Neural crest cell (in vitro differentiated cells): Measurements from ENCODE around the gene RHBDD2. TPM values are rescaled to one million over a fixed set of nuclear protein-coding genes. Genes with fewer than 3 reads are reported as not detected.
A peak's percentile ranks its signal among the peaks of the same experiment; 100 is the strongest.
"Not testable (repeated sequence)": the region's sequence is repeated elsewhere in the genome, so short reads cannot be mapped to it uniquely, and the experiment has no call there.

ENCODE experiments used
- DNase-seq: peaks from one replicate; pipeline ENCODE4 v3.0.0; 2021; ENCODE audit warnings: low read depth, mixed read lengths, low spot score
- H3K27ac Mint-ChIP-seq: one replicate; pipeline ENCODE4 v1.8.0; 2021; ENCODE audit warnings: mild to moderate bottlenecking, mixed read lengths; ENCODE audit not compliant: unreplicated experiment
- H3K27me3 Mint-ChIP-seq: 2 replicates; pipeline ENCODE4 v1.8.0; 2021; ENCODE audit warnings: low read depth, mild to moderate bottlenecking, mixed read lengths
- H3K36me3 Mint-ChIP-seq: 2 replicates; pipeline ENCODE4 v1.8.0; 2021; ENCODE audit warnings: low read depth, mild to moderate bottlenecking, mixed read lengths
- H3K4me1 Mint-ChIP-seq: 2 replicates; pipeline ENCODE4 v1.8.0; 2021; ENCODE audit warnings: mixed read lengths
- H3K4me3 Mint-ChIP-seq: one replicate; pipeline ENCODE4 v1.8.0; 2021; ENCODE audit warnings: mild to moderate bottlenecking, mixed read lengths
- H3K9me3 Mint-ChIP-seq: 2 replicates; pipeline ENCODE4 v1.8.0; 2021; ENCODE audit warnings: mixed read lengths
- CTCF ChIP-seq: fragments of 200-600 bp; sonication (generic); conservative IDR thresholded peaks from 2 replicates; pipeline ENCODE4 v1.5.0; 2021; ENCODE audit warnings: antibody characterized with exemption, mild to moderate bottlenecking
- total RNA-seq: library from RNA; stranded (reverse); gene quantifications from 2 replicates; pipeline ENCODE4 v1.2.1, GENCODE V29; 2021

The RHBDD2 gene
- total RNA-seq, 1 donor from 2014 or later, result 80.5 TPM

- no peak for TF ChIP-seq CTCF
- no peak overlapping the region for H3K4me3 Mint-ChIP-seq
- no peaks in the 10 kb centered on the region for H3K9me3 Mint-ChIP-seq
- H3K36me3 Mint-ChIP-seq, result peaks cover 5% of the 10 kb centered on the region
- peaks cover 12% of the 10 kb centered on the region for H3K4me1 Mint-ChIP-seq
- no peak for DNase-seq
- H3K27ac Mint-ChIP-seq, result peak overlapping the region; percentile 78
- H3K27me3 Mint-ChIP-seq, result no peaks in the 10 kb centered on the region
Observed at GRCh38 chr7:75889826-75890225, 11.0 kb downstream of the RHBDD2 start.

GRCh38 chr7:75891237-75891636 is 12.4 kb downstream of the RHBDD2 start:
- H3K36me3 Mint-ChIP-seq, H3K9me3 Mint-ChIP-seq, H3K4me3 Mint-ChIP-seq, DNase-seq, H3K27me3 Mint-ChIP-seq, H3K27ac Mint-ChIP-seq: not testable (repeated sequence)
- peaks cover 12% of the 10 kb centered on the region for H3K4me1 Mint-ChIP-seq

- H3K4me3 Mint-ChIP-seq, result peak overlapping the region; percentile 12
- H3K9me3 Mint-ChIP-seq, result no peaks in the 10 kb centered on the region
- H3K36me3 Mint-ChIP-seq, result peaks cover 5% of the 10 kb centered on the region
- no peak for DNase-seq
- TF ChIP-seq CTCF, result no peak
- H3K27ac Mint-ChIP-seq, result no peak overlapping the region
- no peaks in the 10 kb centered on the region for H3K27me3 Mint-ChIP-seq
- peaks cover 12% of the 10 kb centered on the region for H3K4me1 Mint-ChIP-seq
Observed at GRCh38 chr7:75891815-75892411, 13.1 kb downstream of the RHBDD2 start.

GRCh38 chr7:75892634-75893272 is 13.9 kb downstream of the RHBDD2 start:
- no peak overlapping the region for H3K27ac Mint-ChIP-seq
- H3K4me1 Mint-ChIP-seq, result peaks cover 12% of the 10 kb centered on the region
- TF ChIP-seq CTCF, result no peak
- no peaks in the 10 kb centered on the region for H3K9me3 Mint-ChIP-seq
- H3K4me3 Mint-ChIP-seq, result peak overlapping the region; percentile 12
- H3K27me3 Mint-ChIP-seq, result no peaks in the 10 kb centered on the region
- peaks cover 5% of the 10 kb centered on the region for H3K36me3 Mint-ChIP-seq
- DNase-seq, result no peak

- H3K36me3 Mint-ChIP-seq, result no peaks in the 10 kb centered on the region
- no peak overlapping the region for H3K27ac Mint-ChIP-seq
- no peak for TF ChIP-seq CTCF
- H3K4me1 Mint-ChIP-seq, result peaks cover 4% of the 10 kb centered on the region
- no peaks in the 10 kb centered on the region for H3K9me3 Mint-ChIP-seq
- no peak overlapping the region for H3K4me3 Mint-ChIP-seq
- no peaks in the 10 kb centered on the region for H3K27me3 Mint-ChIP-seq
- no peak for DNase-seq
Observed at GRCh38 chr7:75896803-75897327, 18.0 kb downstream of the RHBDD2 start.
